ENCODE data around the gene MTR.

The MTR gene

DNA sequence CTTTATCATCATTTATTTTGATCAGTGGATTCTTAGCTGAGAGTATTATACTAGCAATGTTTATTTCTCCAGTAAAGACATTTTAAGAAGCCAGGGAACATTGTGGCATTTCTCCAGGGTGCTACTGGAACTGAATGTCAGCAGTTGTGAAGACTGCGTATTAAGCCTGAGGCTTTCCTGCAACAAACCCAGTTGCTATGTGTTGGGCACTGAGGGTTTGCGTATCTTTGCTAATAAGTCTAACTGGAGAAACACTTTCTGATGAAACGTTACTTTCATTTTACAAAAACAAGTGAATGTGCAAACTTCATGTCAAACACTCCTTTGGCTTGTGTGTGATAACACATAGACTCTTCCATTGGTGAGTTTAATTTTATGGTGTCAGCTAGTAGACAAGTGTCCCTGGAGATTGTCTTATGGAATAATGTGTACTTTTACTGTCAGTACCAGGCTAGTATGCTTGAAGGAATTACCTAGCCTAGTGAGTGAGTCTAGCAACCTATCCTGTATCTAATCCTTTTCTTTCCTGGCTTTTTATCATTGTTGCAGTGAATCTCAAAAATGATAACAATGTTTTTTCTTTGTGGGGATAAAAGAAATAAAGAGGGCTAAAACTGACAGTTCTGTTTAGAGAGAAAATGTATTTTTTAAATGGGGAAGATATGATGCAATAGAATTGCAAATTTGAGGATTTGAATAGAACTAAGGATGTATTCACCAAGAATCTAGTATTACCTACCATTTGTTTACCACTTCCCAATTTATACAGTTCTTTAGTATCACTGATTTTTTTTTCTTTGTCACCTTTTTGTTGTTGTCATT, 70.1 kb downstream of the MTR start:
- no peak for FAIRE-seq

DNA sequence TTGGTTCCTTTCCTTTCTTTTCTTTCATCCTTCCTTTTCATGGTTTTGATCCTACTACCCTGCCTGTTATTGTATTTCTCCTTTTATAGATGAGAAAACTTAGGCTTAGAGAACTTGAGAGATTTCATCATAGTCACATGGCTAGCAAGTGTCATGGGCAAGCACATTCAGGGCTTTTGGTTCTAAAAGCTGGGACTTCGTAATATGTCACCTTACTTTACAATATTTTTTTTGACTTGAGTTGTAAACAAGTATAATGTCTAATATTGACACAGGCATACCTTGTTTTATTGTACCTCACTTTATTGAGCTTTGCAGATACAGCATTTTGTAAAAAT, 70.7 kb downstream of the MTR start:
- FAIRE-seq: no peak

DNA sequence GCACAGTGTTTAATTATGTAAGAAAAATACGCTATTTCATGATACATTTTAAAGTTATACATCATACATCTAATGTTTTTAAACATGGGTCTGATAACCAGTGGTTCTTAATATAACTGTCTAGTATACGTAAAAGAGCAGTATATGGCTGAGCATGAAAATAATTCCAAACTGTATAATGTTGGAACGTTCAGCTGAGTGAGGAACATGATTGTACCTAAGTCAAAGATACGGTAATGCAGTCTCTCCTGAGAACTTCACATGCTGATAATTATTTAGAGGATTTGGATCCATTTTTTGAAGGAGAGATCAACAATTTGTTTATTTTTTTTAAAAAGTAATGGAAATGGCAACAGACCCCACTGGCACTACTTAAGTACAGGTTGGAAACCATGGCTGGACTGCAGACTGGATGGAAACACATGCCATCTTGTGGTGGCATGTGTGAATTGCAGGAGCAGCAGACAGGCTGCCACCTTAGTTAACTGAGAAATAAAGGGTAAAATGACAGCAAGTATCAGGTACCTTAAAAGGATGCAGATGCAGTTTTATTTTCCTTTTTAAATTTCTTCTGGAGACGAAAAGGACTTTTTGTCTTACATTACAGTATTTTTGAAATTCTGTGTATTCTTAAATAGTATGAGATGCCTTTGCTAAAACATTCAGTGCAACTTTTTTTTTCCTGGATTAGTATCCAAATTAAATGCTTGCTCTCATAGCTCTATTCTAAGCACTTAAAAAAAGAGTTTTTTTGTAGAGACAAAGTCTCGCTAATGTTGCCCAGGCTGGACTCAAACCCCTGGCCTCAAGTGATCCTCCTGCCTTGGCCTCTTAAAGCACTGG, 73.8 kb downstream of the MTR start:
- no peak for FAIRE-seq

DNA sequence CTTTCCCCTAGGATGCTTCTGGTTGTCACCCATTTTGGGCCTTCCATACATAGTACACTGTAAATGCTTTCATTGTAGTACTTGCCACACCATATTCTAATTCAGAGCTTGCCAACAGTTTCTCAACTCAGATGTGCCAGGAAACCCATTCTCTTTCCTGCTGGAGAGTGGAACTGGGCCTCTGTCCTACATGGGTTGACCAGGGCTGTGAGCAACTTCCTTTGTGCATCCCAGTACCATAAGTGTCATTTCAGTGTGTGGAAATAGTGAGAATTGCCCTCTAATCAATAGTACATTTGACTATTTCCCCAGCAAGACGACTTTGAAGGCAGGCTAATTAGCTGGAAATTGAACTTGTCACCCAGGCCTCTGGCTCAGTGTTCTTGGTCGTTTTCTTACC, 74.8 kb downstream of the MTR start:
- FAIRE-seq: no peak

DNA sequence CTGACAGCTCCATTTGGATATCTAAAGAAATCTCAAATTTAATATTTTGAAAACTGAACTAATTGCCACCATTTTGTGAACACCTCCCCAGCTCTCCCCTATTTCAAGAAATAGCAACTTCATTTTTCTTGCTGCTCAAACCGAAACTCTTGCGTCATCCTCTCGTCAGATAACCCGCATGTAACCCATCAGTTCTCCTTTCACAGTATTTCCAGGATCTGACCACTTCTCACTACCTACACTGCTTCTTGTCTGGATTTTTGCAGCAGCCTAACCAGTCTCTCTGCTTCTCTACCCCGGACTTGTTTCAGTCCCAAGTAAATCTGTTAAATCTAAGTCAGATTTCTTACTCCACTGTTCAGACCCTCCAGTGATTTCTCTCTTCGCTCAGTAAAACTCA, 75.6 kb downstream of the MTR start:
- no peak for FAIRE-seq

DNA sequence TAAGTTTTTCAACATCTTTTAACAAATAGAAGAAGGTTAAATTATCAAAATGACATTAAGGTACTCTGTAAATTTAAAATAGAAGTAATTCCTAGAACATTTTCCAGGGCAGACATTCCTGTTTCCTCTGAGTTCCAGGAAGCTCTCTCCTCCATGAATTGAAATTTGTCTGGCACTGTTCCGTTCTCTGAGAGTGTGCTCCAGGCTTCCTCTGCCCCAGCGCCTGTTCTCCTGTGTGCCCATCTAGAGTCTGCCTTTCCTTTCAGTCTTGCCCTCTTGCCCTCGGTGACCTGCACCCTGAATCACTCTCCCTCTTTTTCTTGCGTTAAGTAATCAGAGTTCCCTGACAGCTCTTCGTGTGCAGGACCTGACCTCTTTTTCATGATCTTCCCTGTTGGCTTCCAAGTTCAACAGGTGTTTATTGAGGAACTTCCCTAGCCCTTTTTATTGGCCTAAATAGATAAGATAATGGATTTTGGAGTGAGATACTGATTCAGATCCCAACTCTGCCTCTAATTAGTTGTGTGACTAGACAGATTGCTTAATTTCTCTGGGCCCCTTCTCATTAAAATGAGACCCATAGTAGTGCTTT, 77.1 kb downstream of the MTR start:
- FAIRE-seq: no peak

DNA sequence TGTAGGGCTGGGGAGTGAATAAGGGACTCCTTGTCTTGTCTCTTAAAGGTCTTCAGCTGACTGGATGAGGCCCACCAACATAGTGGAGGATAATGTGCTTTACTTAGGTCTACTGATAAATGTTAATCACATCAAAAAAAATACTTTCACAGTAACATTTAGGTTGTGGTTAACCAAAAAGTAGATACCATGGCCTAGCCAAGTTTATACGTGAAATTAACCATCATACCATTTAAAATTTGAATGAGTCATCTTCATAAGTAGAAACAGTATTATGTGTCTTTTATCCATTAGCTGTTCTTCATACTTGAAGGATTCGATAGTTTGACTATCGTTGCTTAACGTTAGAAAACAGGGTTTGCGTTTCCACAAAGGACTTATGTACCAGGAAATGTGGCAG, 80.9 kb downstream of the MTR start:
- FAIRE-seq: no peak

DNA sequence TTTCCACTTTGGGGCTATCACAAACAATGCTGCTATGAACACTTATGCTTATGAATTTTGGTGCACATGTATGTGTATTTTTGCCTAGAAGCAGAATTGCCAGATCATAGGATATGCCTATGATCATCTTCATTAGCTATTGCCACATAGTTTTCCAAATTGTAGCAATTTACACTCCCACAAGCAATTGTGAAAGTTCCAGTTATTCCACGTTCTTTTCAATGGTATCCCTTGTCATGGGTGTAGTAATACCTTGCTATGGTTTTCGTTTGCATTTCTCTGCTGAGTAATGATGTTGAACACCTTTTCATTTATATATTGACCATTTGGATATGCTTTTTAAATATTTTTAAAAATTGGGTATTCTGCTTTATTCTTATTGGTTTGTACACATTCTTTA, 82.6 kb downstream of the MTR start:
- no peak for FAIRE-seq

DNA sequence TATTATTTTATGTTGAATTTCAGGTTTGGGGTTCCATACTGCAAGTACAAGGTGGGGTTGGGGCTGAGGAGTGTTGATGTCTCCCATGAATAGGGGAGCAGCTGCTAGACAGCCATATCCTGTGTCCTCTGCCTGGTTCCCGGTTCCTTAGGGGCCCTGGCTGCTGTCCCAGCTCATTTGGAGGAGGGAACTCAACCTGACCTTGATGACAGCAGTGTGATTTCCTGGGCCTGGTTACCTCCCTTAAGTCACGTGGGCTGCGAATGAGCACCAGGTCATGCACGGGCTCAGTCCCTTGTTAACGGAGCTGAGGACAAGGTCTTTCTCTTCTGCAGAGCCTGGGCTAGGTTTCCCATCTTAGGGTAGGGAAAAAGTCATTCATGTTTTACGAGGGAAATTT, 85.1 kb downstream of the MTR start:
- FAIRE-seq: no peak

DNA sequence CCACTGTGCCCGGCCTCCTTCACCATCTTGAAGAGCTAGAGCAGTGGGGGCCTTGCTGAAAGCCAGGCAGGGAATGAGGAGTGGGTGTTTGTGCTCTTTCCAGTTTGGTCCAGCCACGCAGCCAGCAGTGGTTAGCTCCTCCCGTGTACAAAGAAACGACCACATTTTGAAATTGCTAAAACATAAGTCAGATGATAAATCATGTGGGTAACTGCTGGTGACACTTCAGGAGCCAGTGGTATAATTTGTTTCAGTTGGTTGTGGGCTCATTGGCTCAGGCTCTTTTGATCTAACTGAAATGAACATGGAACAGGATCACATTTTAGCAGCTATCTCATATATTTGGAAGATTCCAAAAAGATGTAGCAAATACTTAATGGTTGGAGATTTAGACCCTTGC, 87.6 kb downstream of the MTR start:
- FAIRE-seq: no peak

DNA sequence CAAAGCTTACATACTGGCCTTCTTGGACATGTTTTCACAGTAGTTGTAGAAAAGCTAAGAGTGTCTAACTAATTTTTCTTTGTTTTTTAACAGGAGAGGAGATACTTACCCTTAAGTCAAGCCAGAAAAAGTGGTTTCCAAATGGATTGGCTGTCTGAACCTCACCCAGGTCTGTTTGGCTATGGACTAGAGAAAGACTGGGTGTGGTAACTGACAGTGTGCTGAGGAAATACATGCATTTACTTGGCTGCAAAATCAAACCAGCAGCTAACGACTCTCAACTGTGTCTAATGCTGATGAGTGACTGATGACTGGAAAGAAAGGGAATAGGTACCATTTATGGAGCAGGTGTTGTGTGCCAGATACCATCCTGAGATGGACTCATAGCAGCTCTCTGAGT, 91.1 kb downstream of the MTR start:
- no peak for FAIRE-seq

DNA sequence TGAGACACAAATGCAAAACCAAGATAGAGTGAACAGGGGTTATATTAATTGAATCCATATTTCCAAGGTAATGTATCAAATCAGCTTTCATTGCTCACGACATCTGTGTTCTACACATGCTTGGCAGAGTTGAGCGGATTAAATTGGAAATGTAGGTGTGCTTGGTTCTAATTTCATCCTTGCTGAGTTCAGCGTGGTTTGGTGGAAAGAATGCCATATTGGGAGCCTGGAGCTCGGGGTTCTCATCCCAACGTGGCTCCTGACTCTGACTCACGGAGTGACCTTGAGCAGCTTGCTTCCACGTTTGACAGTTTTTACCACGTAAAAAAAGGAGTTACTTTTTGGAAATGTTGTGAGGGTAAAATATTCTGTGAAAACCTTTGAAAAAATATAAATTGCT, 92.0 kb downstream of the MTR start:
- no peak for FAIRE-seq

DNA sequence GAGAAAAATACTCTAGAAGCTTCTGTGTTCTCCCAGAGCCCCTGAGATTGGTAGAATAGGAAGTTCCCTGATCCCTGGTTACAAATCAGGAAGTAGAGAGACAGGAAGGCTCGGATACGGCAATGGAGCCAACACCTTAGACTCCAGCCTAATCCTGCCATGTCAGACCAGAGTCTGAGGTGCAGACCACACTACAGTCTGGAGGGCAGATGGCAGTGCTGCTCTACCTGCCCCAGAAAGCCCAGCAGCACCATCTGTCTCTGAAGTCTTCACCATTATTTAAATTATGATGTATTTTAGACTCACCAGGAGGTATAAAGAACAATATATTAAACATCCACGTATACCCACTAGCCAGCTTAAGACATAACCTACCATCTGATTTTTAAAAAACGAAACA, 93.0 kb downstream of the MTR start:
- FAIRE-seq: no peak

DNA sequence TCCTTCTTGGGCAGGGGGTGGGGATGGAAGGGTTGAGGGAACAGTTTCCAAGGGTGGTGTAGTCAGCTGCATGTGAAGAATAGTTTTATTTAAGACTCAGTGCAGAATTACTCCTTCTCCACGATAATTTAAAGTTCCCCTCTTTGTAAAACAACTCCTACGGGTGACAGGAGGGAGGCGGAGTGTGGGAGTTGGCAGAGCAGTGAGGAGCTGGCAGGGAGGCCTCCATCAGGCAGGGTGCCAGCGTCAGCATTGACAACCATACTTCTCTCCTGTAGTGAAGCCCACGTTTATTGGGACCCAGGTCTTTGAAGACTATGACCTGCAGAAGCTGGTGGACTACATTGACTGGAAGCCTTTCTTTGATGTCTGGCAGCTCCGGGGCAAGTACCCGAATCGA, 93.8 kb downstream of the MTR start:
- FAIRE-seq: no peak

DNA sequence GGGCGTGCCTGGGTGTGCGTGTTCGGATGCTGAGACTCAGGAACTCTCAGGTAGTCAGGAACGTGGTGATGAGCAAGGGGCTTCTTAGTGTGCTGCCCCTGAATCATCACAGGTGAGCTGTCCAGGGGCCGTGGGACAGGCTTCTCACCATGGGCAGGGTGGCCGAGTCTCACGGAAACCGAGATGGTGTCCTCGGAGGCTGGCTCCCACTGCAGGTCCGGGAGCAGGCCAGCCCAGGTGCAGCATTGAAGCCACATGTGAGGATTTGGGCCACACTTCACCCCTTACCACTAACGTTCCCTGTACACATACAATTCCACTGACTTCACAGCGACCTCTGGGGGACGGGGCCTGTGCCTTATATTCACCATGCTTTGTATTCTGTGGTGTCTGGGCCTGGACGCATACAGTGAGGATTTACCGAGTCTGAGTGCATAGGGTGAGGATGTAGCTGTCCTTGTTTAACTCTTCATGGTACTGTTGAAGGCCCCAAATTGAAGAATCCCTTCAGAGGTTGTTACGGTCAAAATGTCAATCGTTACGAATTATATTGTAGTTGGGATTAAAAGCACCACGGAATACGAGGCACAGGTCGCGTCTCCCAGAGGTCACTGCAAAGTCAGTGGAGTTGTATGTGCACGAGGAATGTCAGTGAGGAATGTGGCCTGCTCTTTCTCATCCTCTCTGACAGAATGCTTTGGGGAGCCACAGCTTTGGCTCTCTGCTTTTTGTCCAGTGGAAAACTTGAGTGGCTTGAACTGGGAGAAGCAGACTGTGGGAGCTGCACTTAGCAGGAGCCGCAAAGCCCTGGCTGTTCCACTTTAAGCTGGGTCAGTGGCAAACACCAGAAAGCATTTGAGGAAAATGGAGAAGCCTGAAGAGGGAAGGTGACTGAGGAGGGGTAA, 95.3 kb downstream of the MTR start:
- FAIRE-seq: no peak

DNA sequence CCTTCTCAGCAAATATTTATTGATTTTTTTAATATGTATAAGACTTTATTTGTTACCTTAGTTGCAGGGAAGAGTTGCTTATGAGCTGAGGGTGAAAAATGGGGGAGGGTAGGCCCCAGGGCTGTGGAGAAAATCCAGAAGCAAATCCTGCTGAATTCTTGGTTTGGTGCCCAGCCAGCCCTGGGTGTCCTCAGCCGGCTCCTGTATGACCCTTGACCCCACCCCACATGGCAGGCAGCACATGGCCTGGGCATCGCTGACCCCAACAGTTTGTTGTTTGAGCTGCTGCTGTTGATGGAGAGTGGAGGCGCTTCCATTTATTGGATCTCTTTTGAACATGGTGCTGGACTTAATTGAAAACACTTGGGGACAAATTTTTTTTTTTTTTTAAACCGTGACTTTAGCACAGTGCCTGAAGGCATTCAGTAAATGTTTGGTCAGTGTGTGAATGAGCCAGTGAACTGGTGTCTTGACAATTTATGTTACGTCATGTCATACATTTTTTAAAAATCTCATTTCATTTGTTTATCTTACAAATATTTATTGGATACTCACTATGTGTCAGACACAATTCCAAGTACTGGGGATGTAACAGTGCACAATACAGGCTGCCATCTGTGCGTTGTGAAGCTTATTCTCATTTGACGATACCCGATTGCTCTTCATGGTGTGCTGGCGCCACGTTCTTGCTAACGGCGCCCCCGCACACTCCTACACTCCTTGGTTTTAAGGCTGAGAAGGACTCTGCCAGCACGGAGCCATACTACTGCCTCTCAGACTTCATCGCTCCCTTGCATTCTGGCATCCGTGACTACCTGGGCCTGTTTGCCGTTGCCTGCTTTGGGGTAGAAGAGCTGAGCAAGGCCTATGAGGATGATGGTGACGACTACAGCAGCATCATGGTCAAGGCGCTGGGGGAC, 98.8 kb downstream of the MTR start:
- no peak for FAIRE-seq

DNA sequence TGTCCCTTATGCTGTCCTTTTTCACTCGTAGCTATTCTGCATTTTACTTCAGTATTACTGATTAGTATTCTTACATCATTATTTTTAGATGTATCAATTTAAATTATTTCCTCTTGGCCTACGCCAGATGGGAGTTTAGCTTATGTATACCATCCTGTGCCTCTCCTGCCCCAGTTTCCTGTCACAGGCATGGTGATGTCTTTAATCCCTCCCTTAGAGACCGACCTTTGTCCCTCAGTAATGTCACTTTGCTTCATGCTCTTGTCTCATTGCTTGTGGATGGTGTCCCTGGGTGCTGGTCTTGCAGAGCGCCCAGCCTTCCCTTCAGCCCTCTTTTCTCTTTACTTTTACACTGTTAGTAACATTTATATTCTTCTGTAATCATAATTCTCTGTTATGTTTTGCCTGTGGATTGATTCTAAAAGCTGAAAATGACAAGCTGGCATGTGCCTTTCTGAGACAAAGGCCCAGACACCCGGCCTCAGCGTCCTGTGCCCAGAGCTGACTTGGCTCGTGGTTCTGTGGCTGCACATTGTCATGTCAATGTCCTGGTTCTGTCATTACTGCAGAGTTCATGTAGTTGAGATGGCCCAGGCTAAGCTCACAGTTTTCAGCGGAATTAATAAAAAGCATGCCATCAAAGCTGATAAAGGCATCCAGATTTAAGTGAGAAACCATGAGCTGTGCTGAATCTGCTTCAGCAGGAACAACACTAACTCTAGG, 100.7 kb downstream of the MTR start:
- no peak for FAIRE-seq

DNA sequence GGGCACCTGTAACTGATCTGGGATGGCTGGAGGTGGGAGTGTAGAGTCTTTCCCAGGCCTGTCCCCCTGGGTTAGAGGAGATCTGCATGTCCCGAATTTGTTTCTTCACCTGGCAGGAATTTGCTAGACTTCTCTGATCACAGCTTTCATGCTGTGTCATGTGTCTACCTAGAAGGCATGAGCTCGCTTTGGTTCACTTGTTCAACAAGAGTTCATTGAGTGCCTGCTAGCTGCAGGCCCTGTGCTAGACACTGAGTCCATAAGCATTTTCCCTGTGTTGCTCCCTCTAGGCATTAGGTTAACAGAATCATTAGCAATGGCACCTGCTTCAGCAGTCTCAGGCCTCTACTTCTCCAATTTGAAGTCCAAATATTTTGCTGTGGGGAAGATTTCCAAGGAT, 101.6 kb downstream of the MTR start:
- no peak for FAIRE-seq

DNA sequence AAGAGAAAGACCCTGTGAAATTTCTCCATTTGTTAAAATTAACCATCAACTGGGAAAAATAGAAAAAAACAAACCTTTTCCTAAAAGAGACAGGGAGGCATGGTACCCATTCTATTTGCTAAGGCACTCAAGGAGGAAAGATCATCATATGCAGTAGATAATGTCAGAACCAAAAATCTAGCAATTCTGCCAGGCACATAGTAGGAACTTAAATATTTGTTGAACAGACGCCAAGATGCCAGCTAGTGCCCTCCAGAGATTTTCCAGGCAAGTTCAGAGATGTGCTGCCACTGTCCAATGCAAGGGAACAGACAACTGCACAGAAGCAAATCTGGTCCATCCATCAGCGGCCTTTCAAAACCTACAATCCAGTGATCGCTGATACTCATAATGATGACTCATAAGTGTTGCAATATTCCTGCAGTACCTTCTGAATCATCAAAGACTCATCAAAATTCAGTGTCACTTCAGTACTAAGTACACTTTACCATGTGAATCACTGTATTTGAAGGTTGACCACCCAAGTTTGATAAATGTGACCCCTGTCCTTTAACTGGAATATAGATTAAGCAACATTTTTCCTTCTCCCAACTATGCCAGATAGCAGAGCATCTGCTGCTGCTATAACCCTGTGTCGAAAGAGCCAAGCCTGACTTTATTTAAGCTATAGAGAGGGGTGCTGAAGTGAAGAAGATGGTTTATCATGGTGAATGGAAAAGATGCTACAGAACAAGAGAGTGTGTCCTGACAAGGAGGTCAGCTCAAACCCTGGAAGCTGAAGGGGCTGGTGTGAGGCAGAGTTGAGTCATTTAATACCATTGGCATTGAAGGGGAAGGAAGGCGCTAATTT, 110.0 kb downstream of the MTR start:
- no peak for FAIRE-seq

DNA sequence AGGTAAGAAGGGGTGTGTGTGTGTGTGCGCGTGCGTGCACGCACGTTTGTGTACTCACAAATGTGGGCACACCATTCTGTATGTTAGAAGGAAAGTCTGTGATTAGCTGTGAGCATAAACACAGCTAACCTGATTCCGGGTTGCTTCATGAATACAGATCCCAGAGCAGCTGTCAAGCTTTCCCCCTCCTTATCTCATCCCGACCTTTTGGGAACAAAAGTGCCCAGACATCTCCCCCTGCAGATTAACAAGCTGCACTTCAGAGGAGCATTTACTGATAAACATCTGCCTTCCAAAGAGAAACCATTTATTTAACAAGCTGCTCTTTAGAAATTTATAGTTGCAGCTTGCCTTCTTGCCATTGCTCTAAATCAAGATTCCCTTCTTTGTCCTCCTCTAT, 112.1 kb downstream of the MTR start:
- peak; percentile 39 for FAIRE-seq
